ENCODE results near the gene AGBL1.

DNA sequence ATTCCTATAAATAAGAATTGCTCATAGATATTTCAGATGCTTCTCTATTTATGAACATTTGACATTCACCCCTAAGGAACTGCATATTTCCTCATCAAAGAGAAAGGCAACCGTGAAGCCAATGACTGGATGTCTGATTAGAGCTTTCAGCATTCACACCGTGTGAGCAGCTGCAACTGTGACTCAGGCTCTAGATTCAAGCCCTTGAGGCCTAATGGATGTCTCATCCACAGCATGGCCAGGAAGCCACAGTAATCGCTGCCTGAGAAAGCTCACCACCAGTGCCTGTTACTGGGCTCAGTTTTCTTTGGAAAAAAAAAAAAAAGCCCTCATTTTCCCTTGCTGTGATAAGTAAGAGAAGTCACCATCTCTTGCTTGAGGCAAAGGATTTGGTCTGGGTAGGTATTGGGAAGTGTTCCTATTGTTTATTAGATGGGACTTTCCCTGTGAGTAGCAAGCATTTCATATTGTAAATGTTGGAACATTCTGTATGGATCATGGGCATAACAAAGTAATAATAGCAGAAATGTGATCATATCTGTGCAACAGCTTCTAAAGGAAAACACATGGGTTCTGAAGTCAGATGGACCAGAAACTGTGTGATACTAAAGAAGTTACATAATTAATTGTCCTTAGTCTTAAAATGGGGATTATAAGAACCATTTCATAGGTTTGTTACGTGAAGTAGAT, 783.7 kb downstream of the AGBL1 start:
- TF ChIP-seq, protein P1, sequence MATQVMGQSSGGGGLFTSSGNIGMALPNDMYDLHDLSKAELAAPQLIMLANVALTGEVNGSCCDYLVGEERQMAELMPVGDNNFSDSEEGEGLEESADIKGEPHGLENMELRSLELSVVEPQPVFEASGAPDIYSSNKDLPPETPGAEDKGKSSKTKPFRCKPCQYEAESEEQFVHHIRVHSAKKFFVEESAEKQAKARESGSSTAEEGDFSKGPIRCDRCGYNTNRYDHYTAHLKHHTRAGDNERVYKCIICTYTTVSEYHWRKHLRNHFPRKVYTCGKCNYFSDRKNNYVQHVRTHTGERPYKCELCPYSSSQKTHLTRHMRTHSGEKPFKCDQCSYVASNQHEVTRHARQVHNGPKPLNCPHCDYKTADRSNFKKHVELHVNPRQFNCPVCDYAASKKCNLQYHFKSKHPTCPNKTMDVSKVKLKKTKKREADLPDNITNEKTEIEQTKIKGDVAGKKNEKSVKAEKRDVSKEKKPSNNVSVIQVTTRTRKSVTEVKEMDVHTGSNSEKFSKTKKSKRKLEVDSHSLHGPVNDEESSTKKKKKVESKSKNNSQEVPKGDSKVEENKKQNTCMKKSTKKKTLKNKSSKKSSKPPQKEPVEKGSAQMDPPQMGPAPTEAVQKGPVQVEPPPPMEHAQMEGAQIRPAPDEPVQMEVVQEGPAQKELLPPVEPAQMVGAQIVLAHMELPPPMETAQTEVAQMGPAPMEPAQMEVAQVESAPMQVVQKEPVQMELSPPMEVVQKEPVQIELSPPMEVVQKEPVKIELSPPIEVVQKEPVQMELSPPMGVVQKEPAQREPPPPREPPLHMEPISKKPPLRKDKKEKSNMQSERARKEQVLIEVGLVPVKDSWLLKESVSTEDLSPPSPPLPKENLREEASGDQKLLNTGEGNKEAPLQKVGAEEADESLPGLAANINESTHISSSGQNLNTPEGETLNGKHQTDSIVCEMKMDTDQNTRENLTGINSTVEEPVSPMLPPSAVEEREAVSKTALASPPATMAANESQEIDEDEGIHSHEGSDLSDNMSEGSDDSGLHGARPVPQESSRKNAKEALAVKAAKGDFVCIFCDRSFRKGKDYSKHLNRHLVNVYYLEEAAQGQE (IDR thresholded peaks at IDR 0.05; ENCODE audit: insufficient read depth in 1 of 2, low read depth in 2 of 2, low read length in 2 of 2), result no peak
- TF ChIP-seq POLR2AphosphoS5 (IDR thresholded peaks at IDR 0.05; ENCODE audit: low read depth, low read length), result no peak

All from PFSK-1 (cell line).